Measurements from ENCODE around the gene SEC23B. TPM values are rescaled to one million over a fixed set of nuclear protein-coding genes. Genes with fewer than 3 reads are reported as not detected.

The SEC23B gene
- total and polyA plus RNA-seq, 2 of the 13 experiments (the other 11 are each of a cell fraction or from before 2014, with no cell fraction given) = 114 to 120 TPM

- Histone ChIP-seq H3K4me1 (ENCODE audit: insufficient read depth, low read length) (no peaks in the 10 kb centered on the region), H4K20me1 (ENCODE audit: insufficient read depth, low read length) (no peaks in the 10 kb centered on the region), H3K27me3 (ENCODE audit: control insufficient read depth in 1 of 2, insufficient read depth in 2 of 2, low read length in 2 of 2) (no peaks in the 10 kb centered on the region), H3K9me3 (ENCODE audit: low read length) (no peaks in the 10 kb centered on the region), H2AFZ (ENCODE audit: low read length) (no peak overlapping the region), H3K4me3 (replicated peaks in 1 of 3; ENCODE audit: insufficient read depth in 1 of 3, low read depth in 2 of 3, low read length in 3 of 3) (no peak overlapping the region), H3K79me2 (ENCODE audit: insufficient read depth, low read length) (no peaks in the 10 kb centered on the region), H3K9ac (ENCODE audit: insufficient read depth, low read depth, low read length) (no peak overlapping the region), H3K27ac (ENCODE audit: extremely low read length, insufficient read depth, low read length) (no peak overlapping the region), H3K36me3 (replicated peaks in 1 of 2; ENCODE audit: control insufficient read depth in 1 of 2, insufficient read depth in 2 of 2, low read length in 2 of 2) (peaks cover 41 to 81% of the 10 kb centered on the region in 2 experiments), H3K4me2 (ENCODE audit: low read depth, low read length) (no peak overlapping the region)
- POLR2A ChIA-PET = no interaction called here
- FAIRE-seq (no peak), DNase-seq (ENCODE audit: low spot score) (no peak), ATAC-seq (no peak)
- intact Hi-C loops (cut with micrococcal nuclease; ENCODE audit: unreplicated experiment) = no loop called here
- 95% methylated on average over 4 of the region's 4 CpGs for WGBS (ENCODE audit: low lambda C conversion rate)
- no peak for TF ChIP-seq HHEX (CRISPR knock-in tag; IDR thresholded peaks at IDR 0.05)
- no peak for TF ChIP-seq ZFP91 (CRISPR knock-in tag; IDR thresholded peaks at IDR 0.05; ENCODE audit: borderline replicate concordance)
- TF ChIP-seq, protein P1, sequence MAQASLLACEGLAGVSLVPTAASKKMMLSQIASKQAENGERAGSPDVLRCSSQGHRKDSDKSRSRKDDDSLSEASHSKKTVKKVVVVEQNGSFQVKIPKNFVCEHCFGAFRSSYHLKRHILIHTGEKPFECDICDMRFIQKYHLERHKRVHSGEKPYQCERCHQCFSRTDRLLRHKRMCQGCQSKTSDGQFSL (CRISPR knock-in tag; IDR thresholded peaks at IDR 0.05) = no peak
- TF ChIP-seq SIN3B (IDR thresholded peaks at IDR 0.05; ENCODE audit: low read length) = no peak
- no peak for TF ChIP-seq E2F2 (CRISPR knock-in tag; IDR thresholded peaks at IDR 0.05; ENCODE audit: borderline replicate concordance)
- no peak for TF ChIP-seq NFYC (CRISPR knock-in tag; IDR thresholded peaks at IDR 0.05)
- TF ChIP-seq ZNF569 (CRISPR knock-in tag; IDR thresholded peaks at IDR 0.05; ENCODE audit: borderline replicate concordance) = no peak
- TF ChIP-seq, protein P2, sequence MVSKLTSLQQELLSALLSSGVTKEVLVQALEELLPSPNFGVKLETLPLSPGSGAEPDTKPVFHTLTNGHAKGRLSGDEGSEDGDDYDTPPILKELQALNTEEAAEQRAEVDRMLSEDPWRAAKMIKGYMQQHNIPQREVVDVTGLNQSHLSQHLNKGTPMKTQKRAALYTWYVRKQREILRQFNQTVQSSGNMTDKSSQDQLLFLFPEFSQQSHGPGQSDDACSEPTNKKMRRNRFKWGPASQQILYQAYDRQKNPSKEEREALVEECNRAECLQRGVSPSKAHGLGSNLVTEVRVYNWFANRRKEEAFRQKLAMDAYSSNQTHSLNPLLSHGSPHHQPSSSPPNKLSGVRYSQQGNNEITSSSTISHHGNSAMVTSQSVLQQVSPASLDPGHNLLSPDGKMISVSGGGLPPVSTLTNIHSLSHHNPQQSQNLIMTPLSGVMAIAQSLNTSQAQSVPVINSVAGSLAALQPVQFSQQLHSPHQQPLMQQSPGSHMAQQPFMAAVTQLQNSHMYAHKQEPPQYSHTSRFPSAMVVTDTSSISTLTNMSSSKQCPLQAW (CRISPR knock-in tag; IDR thresholded peaks at IDR 0.05) = no peak
- TF ChIP-seq TP53 (CRISPR knock-in tag; conservative IDR thresholded peaks at IDR 0.05) = no peak
- TF ChIP-seq, protein P3, sequence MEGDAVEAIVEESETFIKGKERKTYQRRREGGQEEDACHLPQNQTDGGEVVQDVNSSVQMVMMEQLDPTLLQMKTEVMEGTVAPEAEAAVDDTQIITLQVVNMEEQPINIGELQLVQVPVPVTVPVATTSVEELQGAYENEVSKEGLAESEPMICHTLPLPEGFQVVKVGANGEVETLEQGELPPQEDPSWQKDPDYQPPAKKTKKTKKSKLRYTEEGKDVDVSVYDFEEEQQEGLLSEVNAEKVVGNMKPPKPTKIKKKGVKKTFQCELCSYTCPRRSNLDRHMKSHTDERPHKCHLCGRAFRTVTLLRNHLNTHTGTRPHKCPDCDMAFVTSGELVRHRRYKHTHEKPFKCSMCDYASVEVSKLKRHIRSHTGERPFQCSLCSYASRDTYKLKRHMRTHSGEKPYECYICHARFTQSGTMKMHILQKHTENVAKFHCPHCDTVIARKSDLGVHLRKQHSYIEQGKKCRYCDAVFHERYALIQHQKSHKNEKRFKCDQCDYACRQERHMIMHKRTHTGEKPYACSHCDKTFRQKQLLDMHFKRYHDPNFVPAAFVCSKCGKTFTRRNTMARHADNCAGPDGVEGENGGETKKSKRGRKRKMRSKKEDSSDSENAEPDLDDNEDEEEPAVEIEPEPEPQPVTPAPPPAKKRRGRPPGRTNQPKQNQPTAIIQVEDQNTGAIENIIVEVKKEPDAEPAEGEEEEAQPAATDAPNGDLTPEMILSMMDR (CRISPR knock-in tag; IDR thresholded peaks at IDR 0.05) = no peak
- no peak for TF ChIP-seq ZNF260 (CRISPR knock-in tag; IDR thresholded peaks at IDR 0.05; ENCODE audit: borderline replicate concordance, low read depth)
- no peak for TF ChIP-seq PHF8 (CRISPR knock-in tag; IDR thresholded peaks at IDR 0.05)
- no peak for TF ChIP-seq FIP1L1 (IDR thresholded peaks at IDR 0.05; ENCODE audit: borderline replicate concordance, insufficient read depth, low read depth, low read length)
- TF ChIP-seq ZBTB7B (CRISPR knock-in tag; IDR thresholded peaks at IDR 0.05) = no peak
- TF ChIP-seq RARG (CRISPR knock-in tag; IDR thresholded peaks at IDR 0.05; ENCODE audit: low read depth) = no peak
- no peak for TF ChIP-seq RXRA (CRISPR knock-in tag; IDR thresholded peaks at IDR 0.05)
- no peak for TF ChIP-seq ZNF296 (CRISPR knock-in tag; conservative IDR thresholded peaks at IDR 0.05)
- CTCF ChIA-PET (ENCODE audit: low intra/inter-chr PET ratio, low total read pairs) = no interaction called here
- no TSS peak for BruUV-seq (replicated peaks)
- in situ Hi-C loops (cut with HindIII; ENCODE audit: extremely low pct_ligation_motif_present, low pct_unique_long_range_greater_than_20kb) = no loop called here
Observed at GRCh38 chr20:18543216-18543615, 35.5 kb downstream of the SEC23B start.
